ENCODE data around the gene SEMA5B.
A peak's percentile ranks its signal among the peaks of the same experiment; 100 is the strongest.

SEMA5B gene

GRCh38 chr3:123037015-123037375, 9.4 kb upstream of the SEMA5B start:
- no peak overlapping the region for H3K9ac ChIP-seq (ENCODE audit: low read length)
- peaks cover 30% of the 10 kb centered on the region for H3K27me3 ChIP-seq (replicated peaks; ENCODE audit: control insufficient read depth, insufficient read depth, low read length)
- no peaks in the 10 kb centered on the region for H3K36me3 ChIP-seq (ENCODE audit: control insufficient read depth, insufficient read depth, low read length, severe bottlenecking)
- H3K4me1 ChIP-seq (ENCODE audit: control insufficient read depth, insufficient read depth, low read length), result peaks cover 7% of the 10 kb centered on the region
- no peak for DNase-seq (ENCODE audit: low read depth)
- no peaks in the 10 kb centered on the region for H3K9me3 ChIP-seq (ENCODE audit: control insufficient read depth, low read length)
- no peak overlapping the region for H3K4me3 ChIP-seq (ENCODE audit: low read length)

DNA sequence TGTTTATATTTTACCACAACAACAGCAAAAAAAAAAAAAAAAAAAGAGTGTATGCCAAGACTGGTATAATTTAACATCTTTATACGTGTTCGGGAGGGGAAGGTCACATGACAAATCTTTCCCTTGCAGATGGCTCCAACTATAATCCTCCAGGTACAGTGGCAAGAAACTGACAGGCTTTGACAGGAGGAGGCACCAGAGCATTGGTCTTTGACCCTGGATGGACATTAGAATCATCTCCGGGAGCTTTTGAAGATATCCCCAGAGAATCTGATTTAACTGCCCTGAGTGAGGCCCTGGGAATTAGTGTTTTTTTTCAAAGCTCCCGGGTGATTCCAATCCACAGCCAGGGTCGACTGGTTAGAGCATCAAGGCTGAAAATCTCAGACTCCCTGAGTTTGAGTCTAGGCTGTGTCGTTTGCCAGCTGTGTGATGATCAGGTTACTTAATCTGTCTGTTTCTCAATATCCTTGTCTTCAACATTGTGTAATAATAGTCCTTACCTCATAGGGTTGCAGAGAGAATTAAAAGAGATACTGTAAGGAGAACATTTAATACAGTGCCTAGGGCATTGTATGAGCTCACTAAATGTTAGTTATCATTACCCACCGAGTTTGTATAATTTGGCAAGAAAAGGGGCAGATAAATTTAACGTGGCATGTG, 8.9 kb upstream of the SEMA5B start:
- DNase-seq (ENCODE audit: low read depth), result peak; percentile 84
- peaks cover 7% of the 10 kb centered on the region for H3K4me1 ChIP-seq (ENCODE audit: control insufficient read depth, insufficient read depth, low read length)
- no peaks in the 10 kb centered on the region for H3K36me3 ChIP-seq (ENCODE audit: control insufficient read depth, insufficient read depth, low read length, severe bottlenecking)
- no peak overlapping the region for H3K4me3 ChIP-seq (ENCODE audit: low read length)
- no peaks in the 10 kb centered on the region for H3K9me3 ChIP-seq (ENCODE audit: control insufficient read depth, low read length)
- no peak overlapping the region for H3K9ac ChIP-seq (ENCODE audit: low read length)
- H3K27me3 ChIP-seq (replicated peaks; ENCODE audit: control insufficient read depth, insufficient read depth, low read length), result peaks cover 30% of the 10 kb centered on the region

DNA sequence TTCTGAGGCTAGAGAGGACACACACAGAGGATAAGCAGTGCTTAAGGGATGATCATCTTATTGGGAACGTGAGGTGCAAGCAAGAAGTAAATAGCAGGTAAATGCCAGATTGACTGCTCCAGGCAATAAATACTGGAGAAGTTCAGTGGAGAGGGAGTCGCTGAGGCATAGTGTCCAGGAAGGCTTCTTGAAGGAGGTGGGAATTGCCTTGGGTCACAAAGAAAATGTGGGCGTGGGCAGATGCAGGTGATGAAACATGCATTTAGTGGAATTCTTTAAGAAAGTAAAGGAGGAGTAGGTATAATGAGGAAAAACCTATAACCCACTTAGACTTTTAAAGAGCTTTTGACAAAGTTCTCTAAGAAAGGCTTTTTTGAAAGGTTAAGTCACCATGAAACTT, 7.4 kb upstream of the SEMA5B start:
- no peaks in the 10 kb centered on the region for H3K36me3 ChIP-seq (ENCODE audit: control insufficient read depth, insufficient read depth, low read length, severe bottlenecking)
- peaks cover 7% of the 10 kb centered on the region for H3K4me1 ChIP-seq (ENCODE audit: control insufficient read depth, insufficient read depth, low read length)
- H3K9me3 ChIP-seq (ENCODE audit: control insufficient read depth, low read length), result no peaks in the 10 kb centered on the region
- H3K9ac ChIP-seq (ENCODE audit: low read length), result no peak overlapping the region
- H3K27me3 ChIP-seq (replicated peaks; ENCODE audit: control insufficient read depth, insufficient read depth, low read length), result peaks cover 37% of the 10 kb centered on the region
- no peak for DNase-seq (ENCODE audit: low read depth)
- no peak overlapping the region for H3K4me3 ChIP-seq (ENCODE audit: low read length)

- Histone ChIP-seq H3K36me3 (ENCODE audit: control insufficient read depth, insufficient read depth, low read length, severe bottlenecking) (no peaks in the 10 kb centered on the region), H3K9ac (ENCODE audit: low read length) (no peak overlapping the region), H3K27me3 (replicated peaks; ENCODE audit: control insufficient read depth, insufficient read depth, low read length) (peaks cover 45% of the 10 kb centered on the region)
These were observed 6.6 kb upstream of the SEMA5B start for GRCh38 chr3:123034120-123034519.

DNA sequence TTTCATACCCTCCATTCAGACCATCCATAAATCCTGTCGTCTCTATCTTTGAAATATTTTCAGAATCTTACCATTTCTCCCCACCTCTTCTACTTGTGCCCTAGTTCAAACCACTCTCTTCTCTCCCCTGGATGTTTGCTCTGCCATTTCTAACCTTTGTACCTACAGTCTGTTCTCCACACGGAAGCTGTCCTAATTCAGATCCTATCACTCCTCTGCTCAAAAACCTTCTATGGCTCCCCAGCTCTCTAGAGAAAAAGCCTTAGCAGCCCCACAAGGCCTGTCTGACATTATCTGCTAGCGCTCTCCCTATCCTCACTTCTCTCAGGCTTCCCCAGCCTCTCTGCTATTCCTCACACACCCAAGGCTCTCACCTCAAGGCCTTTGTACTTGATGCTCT, 4.5 kb upstream of the SEMA5B start:
- no peaks in the 10 kb centered on the region for H3K9me3 ChIP-seq (ENCODE audit: control insufficient read depth, low read length)
- no peaks in the 10 kb centered on the region for H3K36me3 ChIP-seq (ENCODE audit: control insufficient read depth, insufficient read depth, low read length, severe bottlenecking)
- H3K27me3 ChIP-seq (replicated peaks; ENCODE audit: control insufficient read depth, insufficient read depth, low read length), result peaks cover 55% of the 10 kb centered on the region
- no peak overlapping the region for H3K9ac ChIP-seq (ENCODE audit: low read length)
- H3K4me3 ChIP-seq (ENCODE audit: low read length), result no peak overlapping the region
- H3K4me1 ChIP-seq (ENCODE audit: control insufficient read depth, insufficient read depth, low read length), result peaks cover 14% of the 10 kb centered on the region
- no peak for DNase-seq (ENCODE audit: low read depth)

More at GRCh38 chr3:123034120-123034519, 6.6 kb upstream of the SEMA5B start:
- Histone ChIP-seq H3K4me1 (ENCODE audit: control insufficient read depth, insufficient read depth, low read length) (peaks cover 7% of the 10 kb centered on the region), H3K4me3 (ENCODE audit: low read length) (no peak overlapping the region), H3K9me3 (ENCODE audit: control insufficient read depth, low read length) (no peaks in the 10 kb centered on the region)
- DNase-seq (ENCODE audit: low read depth), result no peak

- Histone ChIP-seq H3K9ac (ENCODE audit: low read length) (no peak overlapping the region), H3K36me3 (ENCODE audit: control insufficient read depth, insufficient read depth, low read length, severe bottlenecking) (no peaks in the 10 kb centered on the region), H3K4me3 (ENCODE audit: low read length) (no peak overlapping the region), H3K9me3 (ENCODE audit: control insufficient read depth, low read length) (no peaks in the 10 kb centered on the region), H3K4me1 (ENCODE audit: control insufficient read depth, insufficient read depth, low read length) (peaks cover 15% of the 10 kb centered on the region), H3K27me3 (replicated peaks; ENCODE audit: control insufficient read depth, insufficient read depth, low read length) (peaks cover 61% of the 10 kb centered on the region)
- no peak for DNase-seq (ENCODE audit: low read depth)
These were observed 3.5 kb upstream of the SEMA5B start for GRCh38 chr3:123031051-123031450.

DNA sequence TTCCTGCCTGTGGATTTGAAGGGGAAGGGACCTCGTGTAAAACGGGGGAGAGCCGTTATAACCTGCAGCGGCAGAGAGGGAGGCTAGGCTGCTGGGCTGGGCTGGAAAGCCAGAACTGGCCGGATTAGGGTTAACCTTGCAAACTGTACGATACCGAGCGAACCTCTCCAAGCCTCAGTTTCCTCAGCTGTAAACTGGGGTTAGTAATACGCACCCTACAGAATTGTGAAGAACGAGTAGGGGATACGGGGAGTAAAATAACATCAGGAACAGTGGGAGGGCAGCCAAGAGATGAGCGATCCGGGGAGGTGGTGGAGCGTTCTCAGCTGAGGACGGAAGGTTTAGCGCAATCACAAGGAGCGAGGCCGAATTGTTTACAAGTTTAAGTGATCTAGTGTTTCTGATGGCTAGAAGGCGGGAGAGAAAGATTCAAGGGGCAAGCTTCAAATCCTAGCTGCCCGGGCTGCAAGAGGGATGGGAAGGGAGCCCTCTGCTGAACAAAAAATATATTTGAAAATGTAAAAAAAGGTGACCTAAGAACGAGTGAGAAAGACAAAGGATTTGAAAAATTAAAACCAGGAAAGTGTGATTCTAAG, 768 bp upstream of the SEMA5B start:
- peak overlapping the region; percentile 76 for H3K4me3 ChIP-seq (ENCODE audit: low read length)
- peak; percentile 87 for DNase-seq (ENCODE audit: low read depth)
- H3K36me3 ChIP-seq (ENCODE audit: control insufficient read depth, insufficient read depth, low read length, severe bottlenecking), result no peaks in the 10 kb centered on the region
- peaks cover 15% of the 10 kb centered on the region for H3K4me1 ChIP-seq (ENCODE audit: control insufficient read depth, insufficient read depth, low read length)
- H3K27me3 ChIP-seq (replicated peaks; ENCODE audit: control insufficient read depth, insufficient read depth, low read length), result peaks cover 83% of the 10 kb centered on the region
- H3K9me3 ChIP-seq (ENCODE audit: control insufficient read depth, low read length), result peaks cover 13% of the 10 kb centered on the region
- H3K9ac ChIP-seq (ENCODE audit: low read length), result peak overlapping the region; percentile 49

- Histone ChIP-seq H3K4me1 (ENCODE audit: control insufficient read depth, insufficient read depth, low read length) (peaks cover 15% of the 10 kb centered on the region), H3K4me3 (ENCODE audit: low read length) (peak overlapping the region; percentile 76), H3K9ac (ENCODE audit: low read length) (no peak overlapping the region), H3K9me3 (ENCODE audit: control insufficient read depth, low read length) (peaks cover 13% of the 10 kb centered on the region), H3K27me3 (replicated peaks; ENCODE audit: control insufficient read depth, insufficient read depth, low read length) (peaks cover 82% of the 10 kb centered on the region), H3K36me3 (ENCODE audit: control insufficient read depth, insufficient read depth, low read length, severe bottlenecking) (no peaks in the 10 kb centered on the region)
- DNase-seq (ENCODE audit: low read depth), result peak; percentile 44
These were observed 835 bp downstream of the SEMA5B start for GRCh38 chr3:123026565-123027291.

- DNase-seq (ENCODE audit: low read depth), result peak; percentile 13
- Histone ChIP-seq H3K27me3 (replicated peaks; ENCODE audit: control insufficient read depth, insufficient read depth, low read length) (peaks cover 80% of the 10 kb centered on the region), H3K36me3 (ENCODE audit: control insufficient read depth, insufficient read depth, low read length, severe bottlenecking) (no peaks in the 10 kb centered on the region), H3K9me3 (ENCODE audit: control insufficient read depth, low read length) (peaks cover 13% of the 10 kb centered on the region), H3K4me1 (ENCODE audit: control insufficient read depth, insufficient read depth, low read length) (peaks cover 15% of the 10 kb centered on the region), H3K9ac (ENCODE audit: low read length) (no peak overlapping the region), H3K4me3 (ENCODE audit: low read length) (no peak overlapping the region)
These were observed 1.7 kb downstream of the SEMA5B start for GRCh38 chr3:123025642-123026521.

- peaks cover 15% of the 10 kb centered on the region for H3K4me1 ChIP-seq (ENCODE audit: control insufficient read depth, insufficient read depth, low read length)
- peaks cover 13% of the 10 kb centered on the region for H3K9me3 ChIP-seq (ENCODE audit: control insufficient read depth, low read length)
- no peak overlapping the region for H3K4me3 ChIP-seq (ENCODE audit: low read length)
- no peak overlapping the region for H3K9ac ChIP-seq (ENCODE audit: low read length)
- DNase-seq (ENCODE audit: low read depth), result no peak
- H3K27me3 ChIP-seq (replicated peaks; ENCODE audit: control insufficient read depth, insufficient read depth, low read length), result peaks cover 80% of the 10 kb centered on the region
- H3K36me3 ChIP-seq (ENCODE audit: control insufficient read depth, insufficient read depth, low read length, severe bottlenecking), result no peaks in the 10 kb centered on the region
These were observed 3.5 kb downstream of the SEMA5B start for GRCh38 chr3:123024056-123024455.

Data from adipocyte (in vitro differentiated cells).